Measurements from ENCODE around the gene NWD2.

NWD2 gene

GRCh38 chr4:37243722-37244582 lies 591 bp upstream of the NWD2 start:
- DNase-seq (ENCODE audit: low spot score) = no peak
- Mint-ChIP-seq H3K4me3 (no peak overlapping the region), H3K4me1 (ENCODE audit: low read depth) (no peaks in the 10 kb centered on the region), H3K27ac (no peak overlapping the region), H3K27me3 (ENCODE audit: low read depth) (peaks cover 52% of the 10 kb centered on the region), H3K9me3 (no peaks in the 10 kb centered on the region), H3K36me3 (ENCODE audit: low read depth) (no peaks in the 10 kb centered on the region)

GRCh38 chr4:37245391-37245954 lies 930 bp downstream of the NWD2 start:
- H3K27ac Mint-ChIP-seq = no peak overlapping the region
- no peaks in the 10 kb centered on the region for H3K36me3 Mint-ChIP-seq (ENCODE audit: low read depth)
- DNase-seq (ENCODE audit: low spot score) = no peak
- H3K4me3 Mint-ChIP-seq = no peak overlapping the region
- no peaks in the 10 kb centered on the region for H3K9me3 Mint-ChIP-seq
- H3K27me3 Mint-ChIP-seq (ENCODE audit: low read depth) = peaks cover 49% of the 10 kb centered on the region
- H3K4me1 Mint-ChIP-seq (ENCODE audit: low read depth) = no peaks in the 10 kb centered on the region

- peaks cover 45% of the 10 kb centered on the region for H3K27me3 Mint-ChIP-seq (ENCODE audit: low read depth)
These were observed 2.3 kb downstream of the NWD2 start for GRCh38 chr4:37246891-37247290.

GRCh38 chr4:37258221-37258620 lies 13.7 kb downstream of the NWD2 start:
- no peak for DNase-seq (ENCODE audit: low spot score)
- no peaks in the 10 kb centered on the region for H3K9me3 Mint-ChIP-seq
- H3K4me1 Mint-ChIP-seq (ENCODE audit: low read depth) = no peaks in the 10 kb centered on the region
- no peaks in the 10 kb centered on the region for H3K36me3 Mint-ChIP-seq (ENCODE audit: low read depth)
- H3K27me3 Mint-ChIP-seq (ENCODE audit: low read depth) = no peaks in the 10 kb centered on the region
- no peak overlapping the region for H3K4me3 Mint-ChIP-seq
- H3K27ac Mint-ChIP-seq = no peak overlapping the region

More at GRCh38 chr4:37246891-37247290, 2.3 kb downstream of the NWD2 start:
- Mint-ChIP-seq H3K4me3 (no peak overlapping the region), H3K9me3 (no peaks in the 10 kb centered on the region), H3K36me3 (ENCODE audit: low read depth) (no peaks in the 10 kb centered on the region), H3K27ac (no peak overlapping the region), H3K4me1 (ENCODE audit: low read depth) (no peaks in the 10 kb centered on the region)
- DNase-seq (ENCODE audit: low spot score) = no peak

- Mint-ChIP-seq H3K4me1 (ENCODE audit: low read depth) (no peaks in the 10 kb centered on the region), H3K4me3 (no peak overlapping the region), H3K36me3 (ENCODE audit: low read depth) (no peaks in the 10 kb centered on the region), H3K27me3 (ENCODE audit: low read depth) (no peaks in the 10 kb centered on the region), H3K9me3 (no peaks in the 10 kb centered on the region), H3K27ac (no peak overlapping the region)
- no peak for DNase-seq (ENCODE audit: low spot score)
These were observed 23.8 kb downstream of the NWD2 start for GRCh38 chr4:37268319-37268718.

- no peak overlapping the region for H3K27ac Mint-ChIP-seq
These were observed 34.6 kb downstream of the NWD2 start for GRCh38 chr4:37279121-37279520.

GRCh38 chr4:37279894-37280592 lies 35.5 kb downstream of the NWD2 start:
- H3K27ac Mint-ChIP-seq = no peak overlapping the region
- H3K4me3 Mint-ChIP-seq = no peak overlapping the region
- H3K27me3 Mint-ChIP-seq (ENCODE audit: low read depth) = no peaks in the 10 kb centered on the region
- no peaks in the 10 kb centered on the region for H3K36me3 Mint-ChIP-seq (ENCODE audit: low read depth)
- H3K9me3 Mint-ChIP-seq = no peaks in the 10 kb centered on the region
- no peaks in the 10 kb centered on the region for H3K4me1 Mint-ChIP-seq (ENCODE audit: low read depth)
- DNase-seq (ENCODE audit: low spot score) = no peak

More at GRCh38 chr4:37279121-37279520, 34.6 kb downstream of the NWD2 start:
- no peaks in the 10 kb centered on the region for H3K27me3 Mint-ChIP-seq (ENCODE audit: low read depth)
- no peak for DNase-seq (ENCODE audit: low spot score)
- H3K4me1 Mint-ChIP-seq (ENCODE audit: low read depth) = no peaks in the 10 kb centered on the region
- H3K9me3 Mint-ChIP-seq = no peaks in the 10 kb centered on the region
- no peaks in the 10 kb centered on the region for H3K36me3 Mint-ChIP-seq (ENCODE audit: low read depth)
- no peak overlapping the region for H3K4me3 Mint-ChIP-seq

GRCh38 chr4:37299468-37299867 lies 54.9 kb downstream of the NWD2 start:
- no peak for DNase-seq (ENCODE audit: low spot score)
- H3K27ac Mint-ChIP-seq = no peak overlapping the region
- no peak overlapping the region for H3K4me3 Mint-ChIP-seq
- no peaks in the 10 kb centered on the region for H3K27me3 Mint-ChIP-seq (ENCODE audit: low read depth)
- H3K4me1 Mint-ChIP-seq (ENCODE audit: low read depth) = no peaks in the 10 kb centered on the region
- no peaks in the 10 kb centered on the region for H3K36me3 Mint-ChIP-seq (ENCODE audit: low read depth)
- H3K9me3 Mint-ChIP-seq = no peaks in the 10 kb centered on the region

- Mint-ChIP-seq H3K4me3 (no peak overlapping the region), H3K27ac (no peak overlapping the region), H3K9me3 (no peaks in the 10 kb centered on the region), H3K4me1 (ENCODE audit: low read depth) (no peaks in the 10 kb centered on the region), H3K36me3 (ENCODE audit: low read depth) (no peaks in the 10 kb centered on the region), H3K27me3 (ENCODE audit: low read depth) (no peaks in the 10 kb centered on the region)
- DNase-seq (ENCODE audit: low spot score) = no peak
These were observed 60.1 kb downstream of the NWD2 start for GRCh38 chr4:37304612-37305011.

- no peak overlapping the region for H3K27ac Mint-ChIP-seq
- no peaks in the 10 kb centered on the region for H3K36me3 Mint-ChIP-seq (ENCODE audit: low read depth)
- H3K4me3 Mint-ChIP-seq = no peak overlapping the region
- H3K4me1 Mint-ChIP-seq (ENCODE audit: low read depth) = no peaks in the 10 kb centered on the region
- no peak for DNase-seq (ENCODE audit: low spot score)
- H3K9me3 Mint-ChIP-seq = no peaks in the 10 kb centered on the region
- no peaks in the 10 kb centered on the region for H3K27me3 Mint-ChIP-seq (ENCODE audit: low read depth)
These were observed 61.4 kb downstream of the NWD2 start for GRCh38 chr4:37305984-37306383.

GRCh38 chr4:37317104-37317643 lies 72.6 kb downstream of the NWD2 start:
- H3K27me3 Mint-ChIP-seq (ENCODE audit: low read depth) = no peaks in the 10 kb centered on the region
- no peak overlapping the region for H3K4me3 Mint-ChIP-seq
- H3K4me1 Mint-ChIP-seq (ENCODE audit: low read depth) = no peaks in the 10 kb centered on the region
- no peaks in the 10 kb centered on the region for H3K36me3 Mint-ChIP-seq (ENCODE audit: low read depth)
- H3K9me3 Mint-ChIP-seq = no peaks in the 10 kb centered on the region
- no peak for DNase-seq (ENCODE audit: low spot score)
- no peak overlapping the region for H3K27ac Mint-ChIP-seq

GRCh38 chr4:37320513-37321235 lies 76.1 kb downstream of the NWD2 start:
- Mint-ChIP-seq H3K27me3 (ENCODE audit: low read depth) (no peaks in the 10 kb centered on the region), H3K36me3 (ENCODE audit: low read depth) (no peaks in the 10 kb centered on the region), H3K4me3 (no peak overlapping the region), H3K9me3 (no peaks in the 10 kb centered on the region), H3K4me1 (ENCODE audit: low read depth) (no peaks in the 10 kb centered on the region), H3K27ac (no peak overlapping the region)
- DNase-seq (ENCODE audit: low spot score) = no peak

GRCh38 chr4:37322122-37322521 lies 77.6 kb downstream of the NWD2 start:
- H3K9me3 Mint-ChIP-seq = no peaks in the 10 kb centered on the region
- no peaks in the 10 kb centered on the region for H3K27me3 Mint-ChIP-seq (ENCODE audit: low read depth)
- no peaks in the 10 kb centered on the region for H3K4me1 Mint-ChIP-seq (ENCODE audit: low read depth)
- H3K36me3 Mint-ChIP-seq (ENCODE audit: low read depth) = no peaks in the 10 kb centered on the region
- no peak overlapping the region for H3K27ac Mint-ChIP-seq
- H3K4me3 Mint-ChIP-seq = no peak overlapping the region
- DNase-seq (ENCODE audit: low spot score) = no peak
